Neural cell (in vitro differentiated cells): ENCODE data around the gene DPF1.

Experiments
- CTCF ChIP-seq: fragments of 450-650 bp; IDR thresholded peaks from 2 replicates; pipeline ENCODE4 v1.5.1; 2014; ENCODE audit warnings: antibody characterized with exemption, mild to moderate bottlenecking, moderate library complexity; ENCODE audit not compliant: poor library complexity, severe bottlenecking
- EP300 ChIP-seq: fragments of 450-650 bp; conservative IDR thresholded peaks from 2 replicates; pipeline ENCODE4 v1.6.1; 2014; ENCODE audit warnings: antibody characterized with exemption, mild to moderate bottlenecking, moderate library complexity; ENCODE audit not compliant: poor library complexity, severe bottlenecking
- EZH2 ChIP-seq: fragments of 200-600, 300-800 bp; shearing (Covaris generic), sonication (generic); IDR thresholded peaks from 2 replicates; pipeline ENCODE4 v1.6.1; 2014; ENCODE audit warnings: antibody characterized with exemption, low read length, borderline replicate concordance, mild to moderate bottlenecking; ENCODE audit not compliant: insufficient read depth, poor library complexity, severe bottlenecking
- POLR2AphosphoS5 ChIP-seq: IDR thresholded peaks from 2 replicates; pipeline ENCODE4 v1.6.1; 2012
- TAF1 ChIP-seq: IDR thresholded peaks from 2 replicates; pipeline ENCODE4 v1.6.1; 2012; ENCODE audit warnings: low read depth

GRCh38 chr19:38216785-38217641 is 7.0 kb downstream of the DPF1 start:
- TF ChIP-seq CTCF (no peak), EP300 (no peak), TAF1 (no peak), EZH2 (no peak), POLR2AphosphoS5 (no peak)
